Measurements from ENCODE around the gene ATMIN.

ATMIN gene

GRCh38 chr16:81040842-81041241 is 5.2 kb downstream of the ATMIN start:
- Histone ChIP-seq H3K27ac (ENCODE audit: low read depth, low read length) (no peak overlapping the region; the same call in 1 of the 2 replicates), H3K4me1 (ENCODE audit: insufficient read depth, low read length) (no peaks in the 10 kb centered on the region; the same call in 1 of the 2 replicates), H3K9me3 (ENCODE audit: insufficient read depth, low read depth, low read length) (no peaks in the 10 kb centered on the region), H3K27me3 (ENCODE audit: insufficient read depth, low read length) (no peaks in the 10 kb centered on the region), H3K36me3 (ENCODE audit: insufficient read depth, low read length) (peaks cover 78% of the 10 kb centered on the region), H3K9ac (ENCODE audit: low read depth, low read length) (no peak overlapping the region; the same call in 1 of the 2 replicates), H3K4me3 (ENCODE audit: low read length) (no peak overlapping the region)
- WGBS: 82% methylated on average over 5 of the region's 5 CpGs

- H3K9ac ChIP-seq (ENCODE audit: low read depth, low read length): no peak overlapping the region
- WGBS: 94% methylated on average over 4 of the region's 4 CpGs
- no peaks in the 10 kb centered on the region; the same call in 1 of the 2 replicates for H3K4me1 ChIP-seq (ENCODE audit: insufficient read depth, low read length)
- no peaks in the 10 kb centered on the region for H3K9me3 ChIP-seq (ENCODE audit: insufficient read depth, low read depth, low read length)
- no peaks in the 10 kb centered on the region for H3K27me3 ChIP-seq (ENCODE audit: insufficient read depth, low read length)
- no peak overlapping the region for H3K4me3 ChIP-seq (ENCODE audit: low read length)
- H3K27ac ChIP-seq (ENCODE audit: low read depth, low read length): no peak overlapping the region
- peaks cover 85% of the 10 kb centered on the region for H3K36me3 ChIP-seq (ENCODE audit: insufficient read depth, low read length)
Measured at GRCh38 chr16:81041696-81042095, 6.1 kb downstream of the ATMIN start.

DNA sequence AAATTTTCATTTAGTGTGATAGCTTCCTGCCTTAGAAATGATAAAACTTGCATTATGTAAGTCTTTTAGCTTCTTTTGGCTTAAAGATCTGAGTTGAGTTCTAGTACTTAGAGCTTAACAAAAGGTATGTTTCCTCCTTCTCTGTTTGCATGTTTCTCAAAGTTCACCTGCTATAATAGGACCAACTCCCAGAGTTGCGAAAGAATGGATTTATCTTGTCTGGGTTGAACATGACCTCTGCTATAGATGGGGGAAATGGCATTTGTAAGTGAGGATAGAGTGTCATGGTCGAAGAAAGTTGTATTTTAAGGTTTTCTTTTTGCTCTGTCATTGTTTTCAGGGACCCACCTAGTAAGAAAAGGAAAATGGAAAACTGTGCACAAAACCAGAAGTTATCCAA is 7.2 kb downstream of the ATMIN start:
- Histone ChIP-seq H3K9ac (ENCODE audit: low read depth, low read length) (no peak overlapping the region), H3K27me3 (ENCODE audit: insufficient read depth, low read length) (no peaks in the 10 kb centered on the region), H3K4me3 (ENCODE audit: low read length) (no peak overlapping the region), H3K36me3 (ENCODE audit: insufficient read depth, low read length) (peaks cover 81% of the 10 kb centered on the region), H3K9me3 (ENCODE audit: insufficient read depth, low read depth, low read length) (no peaks in the 10 kb centered on the region), H3K27ac (ENCODE audit: low read depth, low read length) (no peak overlapping the region), H3K4me1 (ENCODE audit: insufficient read depth, low read length) (no peaks in the 10 kb centered on the region; the same call in 1 of the 2 replicates)
- WGBS: 94% methylated on average over 2 of the region's 2 CpGs

DNA sequence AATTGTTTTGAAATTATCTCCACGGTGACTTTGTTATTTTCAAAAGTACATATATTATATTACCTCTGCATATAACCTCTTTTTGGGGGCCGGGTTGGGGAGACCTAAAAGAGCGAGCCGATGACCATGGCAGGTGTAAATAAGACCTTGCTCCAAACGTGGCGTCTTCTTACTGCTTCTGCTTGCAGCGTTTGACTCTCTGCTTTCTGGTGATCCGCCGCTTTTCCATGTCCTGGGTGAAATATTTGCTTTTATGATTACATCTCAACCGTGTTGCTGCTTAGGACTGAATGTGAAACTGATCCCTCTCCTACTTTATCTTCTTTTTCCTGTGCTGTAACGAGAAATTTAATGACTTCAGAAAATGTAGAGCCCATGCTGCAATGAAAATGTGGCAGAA is 18.1 kb downstream of the ATMIN start:
- H3K4me1 ChIP-seq (ENCODE audit: insufficient read depth, low read length): no peaks in the 10 kb centered on the region
- H3K9ac ChIP-seq (ENCODE audit: low read depth, low read length): no peak overlapping the region
- 93% methylated on average over 10 of the region's 11 CpGs for WGBS
- no peaks in the 10 kb centered on the region for H3K27me3 ChIP-seq (ENCODE audit: insufficient read depth, low read length)
- no peak overlapping the region for H3K4me3 ChIP-seq (ENCODE audit: low read length)
- H3K36me3 ChIP-seq (ENCODE audit: insufficient read depth, low read length): no peaks in the 10 kb centered on the region
- H3K27ac ChIP-seq (ENCODE audit: low read depth, low read length): no peak overlapping the region
- peaks cover 6% of the 10 kb centered on the region; the same call in 1 of the 2 replicates for H3K9me3 ChIP-seq (ENCODE audit: insufficient read depth, low read depth, low read length)

- H3K27ac ChIP-seq (ENCODE audit: low read depth, low read length): no peak overlapping the region
- H3K27me3 ChIP-seq (ENCODE audit: insufficient read depth, low read length): no peaks in the 10 kb centered on the region
- H3K9me3 ChIP-seq (ENCODE audit: insufficient read depth, low read depth, low read length): no peaks in the 10 kb centered on the region
- no peak overlapping the region for H3K9ac ChIP-seq (ENCODE audit: low read depth, low read length)
- H3K36me3 ChIP-seq (ENCODE audit: insufficient read depth, low read length): no peaks in the 10 kb centered on the region
- no peak overlapping the region for H3K4me3 ChIP-seq (ENCODE audit: low read length)
- H3K4me1 ChIP-seq (ENCODE audit: insufficient read depth, low read length): peaks cover 16% of the 10 kb centered on the region
- 79% methylated on average over 13 of the region's 14 CpGs for WGBS
Measured at GRCh38 chr16:81060576-81061306, 25.1 kb downstream of the ATMIN start.

DNA sequence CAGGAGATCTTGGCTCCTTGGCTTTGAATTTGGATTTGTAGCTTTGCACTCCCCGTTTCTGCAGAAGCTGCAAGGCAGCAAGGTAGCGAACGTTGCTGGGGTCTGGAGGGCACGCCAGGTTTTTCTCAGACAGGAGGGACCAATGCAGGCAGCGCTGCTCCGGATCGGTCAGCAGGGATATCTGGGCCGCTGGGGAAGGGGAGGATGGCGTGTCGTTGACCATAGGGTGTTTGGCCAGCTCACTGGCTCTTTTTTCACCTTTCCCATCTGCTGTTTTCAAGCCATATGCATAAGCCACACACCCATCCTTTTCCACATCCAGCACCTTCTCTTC is 25.6 kb downstream of the ATMIN start:
- H3K9me3 ChIP-seq (ENCODE audit: insufficient read depth, low read depth, low read length): no peaks in the 10 kb centered on the region
- 91% methylated on average over 10 of the region's 10 CpGs for WGBS
- no peak overlapping the region for H3K4me3 ChIP-seq (ENCODE audit: low read length)
- H3K27ac ChIP-seq (ENCODE audit: low read depth, low read length): no peak overlapping the region
- no peak overlapping the region for H3K9ac ChIP-seq (ENCODE audit: low read depth, low read length)
- H3K36me3 ChIP-seq (ENCODE audit: insufficient read depth, low read length): no peaks in the 10 kb centered on the region
- no peaks in the 10 kb centered on the region for H3K27me3 ChIP-seq (ENCODE audit: insufficient read depth, low read length)
- peaks cover 16% of the 10 kb centered on the region for H3K4me1 ChIP-seq (ENCODE audit: insufficient read depth, low read length)

- no peaks in the 10 kb centered on the region for H3K9me3 ChIP-seq (ENCODE audit: insufficient read depth, low read depth, low read length)
- H3K36me3 ChIP-seq (ENCODE audit: insufficient read depth, low read length): no peaks in the 10 kb centered on the region
- 0 out of 2 replicates have a peak overlapping the region, but pooled peaks have one; percentile 35 for H3K27ac ChIP-seq (ENCODE audit: low read depth, low read length)
- peaks cover 16% of the 10 kb centered on the region for H3K4me1 ChIP-seq (ENCODE audit: insufficient read depth, low read length)
- WGBS: 91% methylated on average over 9 of the region's 10 CpGs
- H3K9ac ChIP-seq (ENCODE audit: low read depth, low read length): no peak overlapping the region
- no peak overlapping the region for H3K4me3 ChIP-seq (ENCODE audit: low read length)
- no peaks in the 10 kb centered on the region for H3K27me3 ChIP-seq (ENCODE audit: insufficient read depth, low read length)
Measured at GRCh38 chr16:81061871-81062608, 26.4 kb downstream of the ATMIN start.

DNA sequence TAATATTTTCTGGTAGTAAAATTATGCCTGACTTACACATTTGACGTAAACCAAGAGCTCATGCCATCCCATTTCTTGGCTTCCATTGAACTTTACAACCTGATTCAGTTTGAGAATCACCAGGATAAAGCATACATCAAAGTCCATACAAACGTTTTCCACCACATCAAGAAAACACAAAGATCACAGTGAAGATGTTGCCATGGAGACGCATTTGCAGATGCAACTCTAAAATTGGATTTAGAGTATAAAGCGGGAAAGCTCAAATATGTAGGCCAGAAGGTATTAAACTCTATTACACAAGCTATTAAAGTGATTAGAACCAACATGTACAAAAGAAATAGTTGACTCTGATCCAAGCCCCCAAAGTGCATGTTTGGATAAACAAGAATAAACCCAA is 31.0 kb downstream of the ATMIN start:
- Histone ChIP-seq H3K9me3 (ENCODE audit: insufficient read depth, low read depth, low read length) (no peaks in the 10 kb centered on the region), H3K9ac (ENCODE audit: low read depth, low read length) (no peak overlapping the region), H3K27ac (ENCODE audit: low read depth, low read length) (no peak overlapping the region), H3K36me3 (ENCODE audit: insufficient read depth, low read length) (no peaks in the 10 kb centered on the region), H3K27me3 (ENCODE audit: insufficient read depth, low read length) (no peaks in the 10 kb centered on the region), H3K4me3 (ENCODE audit: low read length) (no peak overlapping the region), H3K4me1 (ENCODE audit: insufficient read depth, low read length) (peaks cover 7% of the 10 kb centered on the region; the same call in 1 of the 2 replicates)
- WGBS: 83% methylated on average over 4 of the region's 4 CpGs

DNA sequence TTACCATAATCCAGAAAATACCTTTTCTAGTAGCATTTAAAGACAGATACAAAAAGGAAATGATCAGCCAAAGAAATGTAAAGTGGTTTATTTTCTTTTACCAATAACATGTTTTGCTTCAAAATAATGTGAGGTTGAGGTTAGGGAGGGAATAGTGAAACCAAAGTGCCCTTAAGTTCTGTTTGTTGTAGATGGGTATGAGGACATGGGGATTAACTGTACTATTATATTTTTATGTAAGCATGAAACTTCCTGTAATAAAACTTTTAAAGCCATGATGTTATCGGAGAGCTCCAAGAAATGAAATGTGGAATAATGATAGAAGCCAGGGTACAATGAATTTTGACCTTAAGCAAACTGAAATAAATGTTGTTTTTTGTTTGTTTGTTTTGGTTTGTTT is 31.5 kb downstream of the ATMIN start:
- Histone ChIP-seq H3K36me3 (ENCODE audit: insufficient read depth, low read length) (no peaks in the 10 kb centered on the region), H3K4me1 (ENCODE audit: insufficient read depth, low read length) (peaks cover 2% of the 10 kb centered on the region; the same call in 1 of the 2 replicates), H3K27ac (ENCODE audit: low read depth, low read length) (no peak overlapping the region), H3K9me3 (ENCODE audit: insufficient read depth, low read depth, low read length) (no peaks in the 10 kb centered on the region), H3K4me3 (ENCODE audit: low read length) (no peak overlapping the region), H3K27me3 (ENCODE audit: insufficient read depth, low read length) (no peaks in the 10 kb centered on the region), H3K9ac (ENCODE audit: low read depth, low read length) (no peak overlapping the region)
- 98% methylated on average over 1 of the region's 1 CpG for WGBS

GRCh38 chr16:81069063-81069462 is 33.4 kb downstream of the ATMIN start:
- WGBS: 94% methylated on average over 4 of the region's 4 CpGs
- Histone ChIP-seq H3K9ac (ENCODE audit: low read depth, low read length) (no peak overlapping the region), H3K4me3 (ENCODE audit: low read length) (no peak overlapping the region), H3K4me1 (ENCODE audit: insufficient read depth, low read length) (peaks cover 12% of the 10 kb centered on the region), H3K27ac (ENCODE audit: low read depth, low read length) (no peak overlapping the region), H3K36me3 (ENCODE audit: insufficient read depth, low read length) (no peaks in the 10 kb centered on the region), H3K9me3 (ENCODE audit: insufficient read depth, low read depth, low read length) (no peaks in the 10 kb centered on the region), H3K27me3 (ENCODE audit: insufficient read depth, low read length) (no peaks in the 10 kb centered on the region)

DNA sequence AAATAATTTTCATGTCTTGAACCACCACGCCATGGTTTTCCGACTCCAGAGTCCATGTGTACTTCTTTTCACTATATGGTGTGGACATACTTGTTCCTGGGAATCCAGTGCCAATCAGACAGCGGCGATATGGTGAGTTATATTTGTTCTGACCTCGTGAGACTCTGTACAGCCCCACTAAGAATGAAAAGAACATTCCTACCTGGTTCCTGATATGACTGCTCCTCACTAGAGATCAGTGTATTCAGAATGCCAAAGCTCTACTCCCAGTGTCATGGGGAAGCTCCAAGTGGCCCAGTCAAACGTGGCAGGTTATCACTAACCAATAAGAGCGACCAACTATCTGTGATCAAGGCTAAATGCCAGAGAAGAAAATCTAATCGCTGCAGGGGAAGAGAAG is 35.3 kb downstream of the ATMIN start:
- H3K9me3 ChIP-seq (ENCODE audit: insufficient read depth, low read depth, low read length): no peaks in the 10 kb centered on the region
- H3K4me1 ChIP-seq (ENCODE audit: insufficient read depth, low read length): peaks cover 12% of the 10 kb centered on the region
- H3K36me3 ChIP-seq (ENCODE audit: insufficient read depth, low read length): no peaks in the 10 kb centered on the region
- H3K27me3 ChIP-seq (ENCODE audit: insufficient read depth, low read length): no peaks in the 10 kb centered on the region
- H3K9ac ChIP-seq (ENCODE audit: low read depth, low read length): no peak overlapping the region
- no peak overlapping the region for H3K4me3 ChIP-seq (ENCODE audit: low read length)
- 96% methylated on average over 7 of the region's 8 CpGs for WGBS
- no peak overlapping the region for H3K27ac ChIP-seq (ENCODE audit: low read depth, low read length)

Measured in HUES64 (cell line).